Keratinocyte (primary cell): ENCODE results near the gene CNKSR2. TPM values are rescaled to one million over a fixed set of nuclear protein-coding genes. Genes with fewer than 3 reads are reported as not detected.

ENCODE experiments used
- DNase-seq: peaks from one replicate; pipeline ENCODE4 v3.0.0-alpha.2; 2011; ENCODE audit warnings: low read depth, missing footprints, low spot score
- FAIRE-seq: peaks from 2 replicates; lab custom pipeline; 2011; peaks lifted over from hg19 to GRCh38; lab: Jason Lieb, UNC
- H2AFZ ChIP-seq: 2 replicates; pipeline ENCODE4 v1.6.0; 2012; ENCODE audit warnings: low read length, control low read depth, inconsistent platforms; ENCODE audit not compliant: control insufficient read depth
- H3K27ac ChIP-seq: 2 replicates; pipeline ENCODE4 v1.5.1; 2011; ENCODE audit warnings: low read length; ENCODE audit not compliant: control insufficient read depth, insufficient read depth
- H3K27me3 ChIP-seq: 3 replicates; pipeline ENCODE4 v1.6.0; 2011; ENCODE audit warnings: low read length; ENCODE audit not compliant: control insufficient read depth, insufficient read depth; ENCODE audit errors: extremely low read depth
- H3K36me3 ChIP-seq, 2 experiments: 2 replicates in 1 of 2; 3 replicates in 1 of 2; pipeline ENCODE4 v1.5.1; 2011; ENCODE audit warnings: low read length in 2 of 2, mild to moderate bottlenecking in 1 of 2; ENCODE audit not compliant: control insufficient read depth in 2 of 2, insufficient read depth in 2 of 2; ENCODE audit errors: extremely low read depth in 1 of 2
- H3K4me1 ChIP-seq: 3 replicates; pipeline ENCODE4 v1.5.1; 2011; ENCODE audit warnings: low read length; ENCODE audit not compliant: control insufficient read depth, insufficient read depth; ENCODE audit errors: extremely low read depth
- H3K4me2 ChIP-seq: 3 replicates; pipeline ENCODE4 v1.6.0; 2011; ENCODE audit warnings: low read depth, low read length; ENCODE audit not compliant: control insufficient read depth, insufficient read depth; ENCODE audit errors: extremely low read depth
- H3K4me3 ChIP-seq, 3 experiments: fragments of 200-600 bp in 1 of 3; sonication (generic) in 1 of 3; 2 replicates in 2 of 3; 3 replicates in 1 of 3; pipeline ENCODE4 v1.5.1; 2011 to 2016; ENCODE audit warnings: low read length in 3 of 3, mild to moderate bottlenecking in 3 of 3, control low read depth in 2 of 3, inconsistent platforms in 1 of 3, low read depth in 1 of 3, mixed read lengths in 1 of 3, mixed run types in 1 of 3, moderate library complexity in 1 of 3; ENCODE audit not compliant: control insufficient read depth in 2 of 3, insufficient read depth in 2 of 3; ENCODE audit errors: extremely low read depth in 1 of 3
- H3K79me2 ChIP-seq: 2 replicates; pipeline ENCODE4 v1.6.0; 2012; ENCODE audit warnings: low read length; ENCODE audit not compliant: control insufficient read depth, insufficient read depth
- H3K9ac ChIP-seq: 3 replicates; pipeline ENCODE4 v1.6.0; 2011; ENCODE audit warnings: low read length; ENCODE audit not compliant: control insufficient read depth, insufficient read depth; ENCODE audit errors: extremely low read depth
- H3K9me1 ChIP-seq: 3 replicates; pipeline ENCODE4 v1.6.0; 2011; ENCODE audit warnings: low read length; ENCODE audit not compliant: control insufficient read depth, insufficient read depth; ENCODE audit errors: extremely low read depth
- H3K9me3 ChIP-seq: 2 replicates; pipeline ENCODE4 v1.5.1; 2012; ENCODE audit warnings: low read depth, low read length; ENCODE audit not compliant: control insufficient read depth
- H4K20me1 ChIP-seq: 3 replicates; pipeline ENCODE4 v1.6.0; 2011; ENCODE audit warnings: low read length; ENCODE audit not compliant: control insufficient read depth, insufficient read depth; ENCODE audit errors: extremely low read depth
- CTCF ChIP-seq, 3 experiments: IDR thresholded peaks in 1 of 3; conservative IDR thresholded peaks in 1 of 3; optimal IDR thresholded peaks in 1 of 3; 2 replicates in 2 of 3; 3 replicates in 1 of 3; pipeline versions ENCODE3 to v1.5.1; 2011; ENCODE audit warnings: low read length in 3 of 3, mild to moderate bottlenecking in 3 of 3, moderate library complexity in 2 of 3, control low read depth in 1 of 3, inconsistent platforms in 1 of 3; ENCODE audit not compliant: insufficient read depth in 2 of 3; ENCODE audit errors: extremely low read depth in 1 of 3
- EZH2 ChIP-seq: IDR thresholded peaks from one replicate; pipeline ENCODE4 v1.6.1; 2012; ENCODE audit warnings: inconsistent platforms, mild to moderate bottlenecking, low read length, moderate library complexity
- dilution Hi-C: fragments of 300-500 bp; cut with MboI; formaldehyde crosslinking; loops from one replicate; pipeline ENCODE4 v1.7.0; 2020; ENCODE audit warnings: low sequenced_read_pairs; ENCODE audit not compliant: extremely low pct_ligation_motif_present
- polyA plus RNA-seq, 5 experiments: library from polyadenylated mRNA; depleted of rRNA in 3 of 5; stranded (reverse) in 3 of 5; stranded (forward) in 1 of 5; unstranded in 1 of 5; fragments of >200 nt; gene quantifications; 1 replicate in 1 of 5; 2 replicates in 3 of 5; 3 replicates in 1 of 5; pipeline versions ENCODE4 v1.2.1 to v1.2.3, GENCODE V29; 2011 to 2012; ENCODE audit warnings: missing spikeins in 2 of 5, low read depth in 1 of 5, low replicate concordance in 1 of 5

Gene CNKSR2
- polyA plus RNA-seq, 1 donor (not counting 4 experiments of a cell fraction or from before 2014, with no cell fraction given) = 0.63 TPM

- Histone ChIP-seq H3K4me2 (no peak overlapping the region), H3K79me2 (no peaks in the 10 kb centered on the region), H3K27me3 (no peaks in the 10 kb centered on the region), H3K9me3 (no peaks in the 10 kb centered on the region), H4K20me1 (no peaks in the 10 kb centered on the region), H3K4me1 (no peaks in the 10 kb centered on the region), H3K36me3 (no peaks in the 10 kb centered on the region), H3K4me3 (no peak overlapping the region), H3K9me1 (no peaks in the 10 kb centered on the region), H2AFZ (no peak overlapping the region), H3K27ac (no peak overlapping the region), H3K9ac (no peak overlapping the region)
- no peak for TF ChIP-seq EZH2
- FAIRE-seq (no peak), DNase-seq (no peak)
- dilution Hi-C loops = no loop called here
Observed at GRCh38 chrX:21638311-21638710, 264.1 kb downstream of the CNKSR2 start.

GRCh38 chrX:21639775-21640174, 265.6 kb downstream of the CNKSR2 start:
- FAIRE-seq (no peak), DNase-seq (no peak)
- Histone ChIP-seq H4K20me1 (no peaks in the 10 kb centered on the region), H3K4me3 (no peak overlapping the region), H3K4me2 (no peak overlapping the region), H3K9ac (no peak overlapping the region), H3K9me3 (no peaks in the 10 kb centered on the region), H3K27ac (no peak overlapping the region), H2AFZ (no peak overlapping the region), H3K27me3 (no peaks in the 10 kb centered on the region), H3K9me1 (no peaks in the 10 kb centered on the region), H3K36me3 (no peaks in the 10 kb centered on the region), H3K4me1 (no peaks in the 10 kb centered on the region), H3K79me2 (no peaks in the 10 kb centered on the region)
- dilution Hi-C loops = no loop called here
- TF ChIP-seq CTCF (optimal IDR thresholded peaks at IDR 0.05 in 1 of 3, IDR thresholded peaks at IDR 0.05 in 1 of 3, conservative IDR thresholded peaks at IDR 0.05 in 1 of 3; ENCODE audit: extremely low read depth in 1 of 3, insufficient read depth in 2 of 3, low read length in 3 of 3) (no peak), EZH2 (no peak)

- H3K4me3 ChIP-seq = no peak overlapping the region
- no peak overlapping the region for H3K27ac ChIP-seq
- H4K20me1 ChIP-seq = no peaks in the 10 kb centered on the region
- TF ChIP-seq EZH2 (no peak), CTCF (optimal IDR thresholded peaks at IDR 0.05 in 1 of 3, IDR thresholded peaks at IDR 0.05 in 1 of 3, conservative IDR thresholded peaks at IDR 0.05 in 1 of 3; ENCODE audit: extremely low read depth in 1 of 3, insufficient read depth in 2 of 3, low read length in 3 of 3) (no peak)
- no peak overlapping the region for H3K4me2 ChIP-seq
- dilution Hi-C loops = no loop called here
- no peaks in the 10 kb centered on the region for H3K9me1 ChIP-seq
- H3K27me3 ChIP-seq = no peaks in the 10 kb centered on the region
- no peaks in the 10 kb centered on the region for H3K9me3 ChIP-seq
- no peaks in the 10 kb centered on the region for H3K36me3 ChIP-seq
- H3K4me1 ChIP-seq = no peaks in the 10 kb centered on the region
- H3K79me2 ChIP-seq = no peaks in the 10 kb centered on the region
- H3K9ac ChIP-seq = no peak overlapping the region
- no peak overlapping the region for H2AFZ ChIP-seq
- DNase-seq = no peak
- FAIRE-seq = no peak
Observed at GRCh38 chrX:21645431-21645830, 271.2 kb downstream of the CNKSR2 start.
